Measurements from ENCODE around the gene VPS33B.

DNA sequence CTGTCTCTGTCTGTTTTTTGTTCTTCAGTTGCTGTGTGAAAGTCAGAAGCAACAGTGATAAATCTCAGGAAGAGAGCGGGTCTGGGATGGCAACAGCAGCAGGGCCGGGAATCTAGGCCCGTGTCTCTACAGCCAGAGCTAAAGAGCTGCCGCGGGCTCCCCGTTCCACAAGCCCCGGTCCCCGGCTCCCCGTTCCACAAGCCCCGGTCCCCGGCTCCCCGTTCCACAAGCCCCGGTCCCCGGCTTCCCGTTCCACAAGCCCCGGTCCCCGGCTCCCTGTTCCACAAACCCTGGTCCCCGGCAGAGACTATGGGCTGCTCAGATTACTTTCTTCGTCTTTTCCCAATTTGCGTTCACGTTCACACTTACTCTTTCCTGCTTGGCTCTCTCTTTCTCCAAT is 48.2 kb downstream of the VPS33B start:
- TF ChIP-seq, protein P1, sequence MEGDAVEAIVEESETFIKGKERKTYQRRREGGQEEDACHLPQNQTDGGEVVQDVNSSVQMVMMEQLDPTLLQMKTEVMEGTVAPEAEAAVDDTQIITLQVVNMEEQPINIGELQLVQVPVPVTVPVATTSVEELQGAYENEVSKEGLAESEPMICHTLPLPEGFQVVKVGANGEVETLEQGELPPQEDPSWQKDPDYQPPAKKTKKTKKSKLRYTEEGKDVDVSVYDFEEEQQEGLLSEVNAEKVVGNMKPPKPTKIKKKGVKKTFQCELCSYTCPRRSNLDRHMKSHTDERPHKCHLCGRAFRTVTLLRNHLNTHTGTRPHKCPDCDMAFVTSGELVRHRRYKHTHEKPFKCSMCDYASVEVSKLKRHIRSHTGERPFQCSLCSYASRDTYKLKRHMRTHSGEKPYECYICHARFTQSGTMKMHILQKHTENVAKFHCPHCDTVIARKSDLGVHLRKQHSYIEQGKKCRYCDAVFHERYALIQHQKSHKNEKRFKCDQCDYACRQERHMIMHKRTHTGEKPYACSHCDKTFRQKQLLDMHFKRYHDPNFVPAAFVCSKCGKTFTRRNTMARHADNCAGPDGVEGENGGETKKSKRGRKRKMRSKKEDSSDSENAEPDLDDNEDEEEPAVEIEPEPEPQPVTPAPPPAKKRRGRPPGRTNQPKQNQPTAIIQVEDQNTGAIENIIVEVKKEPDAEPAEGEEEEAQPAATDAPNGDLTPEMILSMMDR (IDR thresholded peaks at IDR 0.05 in 4 of 5, conservative IDR thresholded peaks at IDR 0.05 in 1 of 5), result no peak
- TF ChIP-seq POLR2A (IDR thresholded peaks at IDR 0.05), result no peak
